SK-N-SH (cell line): ENCODE data around the gene KREMEN2. TPM values are rescaled to one million over a fixed set of nuclear protein-coding genes. Genes with fewer than 3 reads are reported as not detected.

Experiments used
- CTCF ChIA-PET: fragments of 300-600, 350-600 bp; formaldehyde crosslinking; extraction: SDS; loops from one replicate; lab custom pipeline; 2021; lab: Yijun Ruan, JAX
- POLR2A ChIA-PET: fragments of 350-600 bp; sonication (Branson Sonifier 250); formaldehyde crosslinking; extraction: SDS; loops from one replicate; lab custom pipeline; 2020; ENCODE audit warnings: antibody characterized with exemption, inconsistent platforms; lab: Yijun Ruan, JAX
- DNase-seq: peaks from one replicate; pipeline ENCODE4 v3.0.0; 2012
- H2AFZ ChIP-seq: fragments of 200-600 bp; sonication (generic); 2 replicates; pipeline ENCODE4 v1.8.1; 2016; ENCODE audit warnings: antibody characterized with exemption, mild to moderate bottlenecking, low read depth
- H3F3A ChIP-seq: fragments of 200-600 bp; sonication (generic); replicated peaks from 2 replicates; pipeline ENCODE3; 2016; ENCODE audit warnings: antibody characterized with exemption, mild to moderate bottlenecking; ENCODE audit not compliant: insufficient read depth
- H3K27ac ChIP-seq, 2 experiments: fragments of 200-500 bp in 1 of 2; fragments of 200-600 bp in 1 of 2; sonication (Bioruptor generic) in 1 of 2; sonication (generic), shearing (Covaris generic) in 1 of 2; 2 replicates each; pipeline versions ENCODE4 v1.5.1 to v1.6.1; 2014 to 2016; ENCODE audit warnings: low read depth in 2 of 2, inconsistent platforms in 1 of 2, low read length in 1 of 2, mild to moderate bottlenecking in 1 of 2, mixed read lengths in 1 of 2
- H3K27me3 ChIP-seq: fragments of 200-600 bp; sonication (generic), shearing (Covaris generic); 2 replicates; pipeline ENCODE4 v1.6.1; 2016; ENCODE audit warnings: mixed run types; ENCODE audit not compliant: insufficient read depth
- H3K36me3 ChIP-seq, 2 experiments: fragments of 200-500 bp in 1 of 2; fragments of 200-600 bp in 1 of 2; sonication (Bioruptor generic) in 1 of 2; sonication (generic) in 1 of 2; replicated peaks in 1 of 2; 2 replicates each; pipeline versions ENCODE3 to v1.5.1; 2014 to 2016; ENCODE audit warnings: low read length in 1 of 2, mild to moderate bottlenecking in 1 of 2; ENCODE audit not compliant: insufficient read depth in 2 of 2, control insufficient read depth in 1 of 2
- H3K4me1 ChIP-seq, 2 experiments: fragments of 200-500 bp in 1 of 2; fragments of 200-600 bp in 1 of 2; sonication (Bioruptor generic) in 1 of 2; sonication (generic), shearing (Covaris generic) in 1 of 2; 2 replicates each; pipeline versions ENCODE4 v1.5.1 to v1.6.1; 2014 to 2016; ENCODE audit warnings: low read depth in 1 of 2, low read length in 1 of 2, mixed run types in 1 of 2; ENCODE audit not compliant: insufficient read depth in 2 of 2, control insufficient read depth in 1 of 2
- H3K4me2 ChIP-seq: fragments of 200-600 bp; sonication (generic), shearing (Covaris generic); 2 replicates; pipeline ENCODE4 v1.6.1; 2017; ENCODE audit warnings: mixed run types
- H3K4me3 ChIP-seq, 2 experiments: fragments of 200-500 bp in 1 of 2; fragments of 200-600 bp in 1 of 2; sonication (Bioruptor generic) in 1 of 2; sonication (generic), shearing (Covaris generic) in 1 of 2; 2 replicates each; pipeline versions ENCODE4 v1.5.1 to v1.8.1; 2014 to 2016; ENCODE audit warnings: low read depth in 2 of 2, inconsistent platforms in 1 of 2, low read length in 1 of 2, mild to moderate bottlenecking in 1 of 2, mixed read lengths in 1 of 2, moderate library complexity in 1 of 2
- H3K79me2 ChIP-seq: fragments of 200-600 bp; sonication (generic); 2 replicates; pipeline ENCODE4 v1.8.1; 2017; ENCODE audit warnings: mild to moderate bottlenecking; ENCODE audit not compliant: insufficient read depth
- H3K9ac ChIP-seq: fragments of 200-600 bp; sonication (generic); 2 replicates; pipeline ENCODE4 v1.6.1; 2017; ENCODE audit warnings: mixed run types
- H3K9me2 ChIP-seq: fragments of 200-600 bp; sonication (generic); 2 replicates; pipeline ENCODE4 v1.6.1; 2017; ENCODE audit warnings: mixed run types
- H3K9me3 ChIP-seq: fragments of 200-600 bp; sonication (generic); 2 replicates; pipeline ENCODE4 v1.6.1; 2017; ENCODE audit warnings: mixed run types, mild to moderate bottlenecking, moderate library complexity
- H4K20me1 ChIP-seq: fragments of 200-600 bp; sonication (generic); 2 replicates; pipeline ENCODE4 v1.6.1; 2017; ENCODE audit warnings: mild to moderate bottlenecking, mixed run types; ENCODE audit not compliant: insufficient read depth
- CHD2 ChIP-seq: fragments of 150-350 bp; IDR thresholded peaks from 2 replicates; pipeline ENCODE4 v1.6.1; 2018; ENCODE audit warnings: low read length; ENCODE audit not compliant: partially characterized antibody
- CTCF ChIP-seq: fragments of 200-600 bp; sonication (generic); IDR thresholded peaks from 2 replicates; pipeline ENCODE4 v1.6.1; 2017; ENCODE audit warnings: antibody characterized with exemption, mild to moderate bottlenecking, moderate library complexity
- EP300 ChIP-seq, 2 experiments: IDR thresholded peaks; 2 replicates each; pipeline versions ENCODE4 v1.4.0 to v1.6.1; 2012; ENCODE audit warnings: borderline replicate concordance in 1 of 2, low read depth in 1 of 2, low read length in 1 of 2
- EZH2phosphoT487 ChIP-seq: fragments of 200-600 bp; sonication (generic); IDR thresholded peaks from 2 replicates; pipeline ENCODE4 v1.6.1; 2017; ENCODE audit warnings: low read depth, mixed run types, mild to moderate bottlenecking, antibody characterized with exemption, moderate library complexity, borderline replicate concordance
- FOXM1 ChIP-seq: IDR thresholded peaks from 2 replicates; pipeline ENCODE4 v1.4.0; 2012; ENCODE audit warnings: low read depth, mild to moderate bottlenecking
- GATA2 ChIP-seq: sonication (generic); formaldehyde crosslinking; IDR thresholded peaks from 2 replicates; pipeline ENCODE4 v1.5.0; 2020; ENCODE audit warnings: mild to moderate bottlenecking, missing genetic modification reagents
- MXI1 ChIP-seq: IDR thresholded peaks from 2 replicates; pipeline ENCODE4 v1.6.1; 2012; ENCODE audit warnings: mild to moderate bottlenecking, low read depth, low read length, improper control_type of control experiment
- RCOR1 ChIP-seq: fragments of 150-350 bp; IDR thresholded peaks from 2 replicates; pipeline ENCODE4 v1.6.1; 2017; ENCODE audit warnings: antibody characterized with exemption, low read length
- REST ChIP-seq: IDR thresholded peaks from 2 replicates; pipeline ENCODE4 v1.6.1; 2012; ENCODE audit warnings: mild to moderate bottlenecking, low read depth, low read length, moderate library complexity
- RXRA ChIP-seq: IDR thresholded peaks from 2 replicates; pipeline ENCODE4 v1.4.0; 2012; ENCODE audit warnings: low read depth, mild to moderate bottlenecking, borderline replicate concordance
- SMC3 ChIP-seq: IDR thresholded peaks from 2 replicates; pipeline ENCODE4 v1.6.1; 2012; ENCODE audit warnings: low read depth, low read length, improper control_type of control experiment
- TEAD4 ChIP-seq: IDR thresholded peaks from 2 replicates; pipeline ENCODE4 v1.4.0; 2012; ENCODE audit warnings: mild to moderate bottlenecking, borderline replicate concordance; ENCODE audit not compliant: insufficient read depth
- YY1 ChIP-seq: IDR thresholded peaks from 2 replicates; pipeline ENCODE4 v1.4.0; 2012; ENCODE audit warnings: low read depth, mild to moderate bottlenecking
- WGBS: methylation state at CpG from one replicate; pipeline ENCODE4 v1.1.6; 2017; ENCODE audit warnings: low lambda C conversion rate; 5-methylcytosine and 5-hydroxymethylcytosine counted together
- polyA plus RNA-seq, 3 experiments: library from polyadenylated mRNA; depleted of rRNA; stranded (reverse); fragments of >200 nt; gene quantifications; 2 replicates each; pipeline ENCODE4 v1.2.3, GENCODE V29; 2012
- TF ChIP-seq, protein P1 (sequence below): IDR thresholded peaks from 2 replicates; pipeline ENCODE4 v1.4.0; 2012; ENCODE audit warnings: low read depth, borderline replicate concordance
- TF ChIP-seq, protein P2 (sequence below): IDR thresholded peaks from 2 replicates; pipeline ENCODE4; 2012

The KREMEN2 gene
- polyA plus RNA-seq, 1 of the 3 experiments (the other 2 are of a cell fraction) = 0.77 TPM

- WGBS = 94% methylated on average over 7 of the region's 28 CpGs
Measured at GRCh38 chr16:2975161-2975795, 11.2 kb downstream of the KREMEN2 start.

More at GRCh38 chr16:2975161-2975795, 11.2 kb downstream of the KREMEN2 start:
- DNase-seq = no peak
- H3K4me2 ChIP-seq = no peak overlapping the region
- POLR2A ChIA-PET = no interaction called here
- no peak overlapping the region for H3K9ac ChIP-seq
- no peaks in the 10 kb centered on the region for H3K9me2 ChIP-seq
- peaks cover 13% of the 10 kb centered on the region; the same call in 1 of the 2 replicates for H3K79me2 ChIP-seq
- H3K27ac ChIP-seq = no peak overlapping the region
- no peak overlapping the region for H2AFZ ChIP-seq
- no peaks in the 10 kb centered on the region for H3K36me3 ChIP-seq
- peaks cover 0 to 34% of the 10 kb centered on the region in 2 experiments; a peak in 1 of 4 replicates for H3K4me1 ChIP-seq
- TF ChIP-seq RCOR1 (no peak), CHD2 (no peak), CTCF (no peak), EP300 (IDR thresholded peaks at IDR 0.05; ENCODE audit: borderline replicate concordance in 1 of 2, low read depth in 1 of 2, low read length in 1 of 2) (no peak), YY1 (no peak), EZH2phosphoT487 (no peak), REST (no peak), RXRA (no peak), FOXM1 (no peak), GATA2 (CRISPR knock-in tag) (no peak), SMC3 (no peak), MXI1 (no peak), TEAD4 (no peak)
- TF ChIP-seq, protein P1, sequence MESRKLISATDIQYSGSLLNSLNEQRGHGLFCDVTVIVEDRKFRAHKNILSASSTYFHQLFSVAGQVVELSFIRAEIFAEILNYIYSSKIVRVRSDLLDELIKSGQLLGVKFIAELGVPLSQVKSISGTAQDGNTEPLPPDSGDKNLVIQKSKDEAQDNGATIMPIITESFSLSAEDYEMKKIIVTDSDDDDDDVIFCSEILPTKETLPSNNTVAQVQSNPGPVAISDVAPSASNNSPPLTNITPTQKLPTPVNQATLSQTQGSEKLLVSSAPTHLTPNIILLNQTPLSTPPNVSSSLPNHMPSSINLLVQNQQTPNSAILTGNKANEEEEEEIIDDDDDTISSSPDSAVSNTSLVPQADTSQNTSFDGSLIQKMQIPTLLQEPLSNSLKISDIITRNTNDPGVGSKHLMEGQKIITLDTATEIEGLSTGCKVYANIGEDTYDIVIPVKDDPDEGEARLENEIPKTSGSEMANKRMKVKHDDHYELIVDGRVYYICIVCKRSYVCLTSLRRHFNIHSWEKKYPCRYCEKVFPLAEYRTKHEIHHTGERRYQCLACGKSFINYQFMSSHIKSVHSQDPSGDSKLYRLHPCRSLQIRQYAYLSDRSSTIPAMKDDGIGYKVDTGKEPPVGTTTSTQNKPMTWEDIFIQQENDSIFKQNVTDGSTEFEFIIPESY = no peak
- TF ChIP-seq, protein P2, sequence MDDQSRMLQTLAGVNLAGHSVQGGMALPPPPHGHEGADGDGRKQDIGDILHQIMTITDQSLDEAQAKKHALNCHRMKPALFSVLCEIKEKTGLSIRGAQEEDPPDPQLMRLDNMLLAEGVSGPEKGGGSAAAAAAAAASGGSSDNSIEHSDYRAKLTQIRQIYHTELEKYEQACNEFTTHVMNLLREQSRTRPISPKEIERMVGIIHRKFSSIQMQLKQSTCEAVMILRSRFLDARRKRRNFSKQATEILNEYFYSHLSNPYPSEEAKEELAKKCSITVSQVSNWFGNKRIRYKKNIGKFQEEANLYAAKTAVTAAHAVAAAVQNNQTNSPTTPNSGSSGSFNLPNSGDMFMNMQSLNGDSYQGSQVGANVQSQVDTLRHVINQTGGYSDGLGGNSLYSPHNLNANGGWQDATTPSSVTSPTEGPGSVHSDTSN = no peak
- TF ChIP-seq, all 33 proteins: peak for 0
- peaks cover 8% of the 10 kb centered on the region for H3F3A ChIP-seq
- H3K4me3 ChIP-seq = no peak overlapping the region
- no peaks in the 10 kb centered on the region for H3K27me3 ChIP-seq
- CTCF ChIA-PET = interaction anchor here (0.8 to 1.6 kb wide), 4 partner anchors 11 to 58 kb away, joined by 3 to 6 read pairs (median 3); partner anchors contain the start of gene KREMEN2
- H4K20me1 ChIP-seq = peaks cover 28% of the 10 kb centered on the region; the same call in 1 of the 2 replicates
- no peaks in the 10 kb centered on the region for H3K9me3 ChIP-seq
